SK-N-SH (cell line): Measurements from ENCODE around the gene SLC15A2.

Experiments used
- CHD2 ChIP-seq: fragments of 150-350 bp; IDR thresholded peaks from 2 replicates; pipeline ENCODE4 v1.6.1; 2018; ENCODE audit warnings: low read length; ENCODE audit not compliant: partially characterized antibody
- CTCF ChIP-seq: fragments of 200-600 bp; sonication (generic); IDR thresholded peaks from 2 replicates; pipeline ENCODE4 v1.6.1; 2017; ENCODE audit warnings: antibody characterized with exemption, mild to moderate bottlenecking, moderate library complexity
- EP300 ChIP-seq, 2 experiments: IDR thresholded peaks; 2 replicates each; pipeline versions ENCODE4 v1.4.0 to v1.6.1; 2012; ENCODE audit warnings: borderline replicate concordance in 1 of 2, low read depth in 1 of 2, low read length in 1 of 2
- GATA2 ChIP-seq: sonication (generic); formaldehyde crosslinking; IDR thresholded peaks from 2 replicates; pipeline ENCODE4 v1.5.0; 2020; ENCODE audit warnings: mild to moderate bottlenecking, missing genetic modification reagents
- MAX ChIP-seq: IDR thresholded peaks from 2 replicates; pipeline ENCODE4 v1.4.0; 2012; ENCODE audit warnings: low read depth
- MXI1 ChIP-seq: IDR thresholded peaks from 2 replicates; pipeline ENCODE4 v1.6.1; 2012; ENCODE audit warnings: mild to moderate bottlenecking, low read depth, low read length, improper control_type of control experiment
- NRF1 ChIP-seq: IDR thresholded peaks from 2 replicates; pipeline ENCODE4 v1.6.1; 2012; ENCODE audit warnings: low read depth, mild to moderate bottlenecking, low read length
- RAD21 ChIP-seq: IDR thresholded peaks from 2 replicates; pipeline ENCODE4 v1.6.1; 2012; ENCODE audit warnings: mild to moderate bottlenecking, low read length
- RCOR1 ChIP-seq: fragments of 150-350 bp; IDR thresholded peaks from 2 replicates; pipeline ENCODE4 v1.6.1; 2017; ENCODE audit warnings: antibody characterized with exemption, low read length
- REST ChIP-seq: IDR thresholded peaks from 2 replicates; pipeline ENCODE4 v1.6.1; 2012; ENCODE audit warnings: mild to moderate bottlenecking, low read depth, low read length, moderate library complexity
- TCF12 ChIP-seq: IDR thresholded peaks from 2 replicates; pipeline ENCODE4 v1.4.0; 2012
- USF1 ChIP-seq: IDR thresholded peaks from 2 replicates; pipeline ENCODE4 v1.4.0; 2012; ENCODE audit warnings: low read depth, borderline replicate concordance
- USF2 ChIP-seq: fragments of 150-350 bp; IDR thresholded peaks from 2 replicates; pipeline ENCODE4 v1.6.1; 2017; ENCODE audit warnings: antibody characterized with exemption, low read length, low read depth, borderline replicate concordance

GRCh38 chr3:121895121-121895520 is 920 bp downstream of the SLC15A2 start:
- no peak for TF ChIP-seq CTCF
- TF ChIP-seq RAD21 = no peak
- no peak for TF ChIP-seq TCF12
- no peak for TF ChIP-seq USF2
- TF ChIP-seq USF1 = no peak
- no peak for TF ChIP-seq GATA2 (CRISPR knock-in tag)
- TF ChIP-seq EP300 (IDR thresholded peaks at IDR 0.05; ENCODE audit: borderline replicate concordance in 1 of 2, low read depth in 1 of 2, low read length in 1 of 2) = no peak
- no peak for TF ChIP-seq RCOR1
- no peak for TF ChIP-seq CHD2
- TF ChIP-seq REST = no peak
- TF ChIP-seq MXI1 = no peak
- TF ChIP-seq NRF1 = no peak
- no peak for TF ChIP-seq MAX
